GM21528 (cell line): ENCODE data around the gene TAF15.

Experiments used
- ATAC-seq: cut with Tn5 transposase; IDR thresholded peaks from one replicate; pipeline ENCODE4 v1.9.1; 2021; ENCODE audit warnings: mild to moderate bottlenecking, moderate library complexity; ENCODE audit not compliant: unreplicated experiment, low FRiP score

Gene TAF15

GRCh38 chr17:35812456-35812855, 3.2 kb downstream of the TAF15 start:
- no peak for ATAC-seq

DNA sequence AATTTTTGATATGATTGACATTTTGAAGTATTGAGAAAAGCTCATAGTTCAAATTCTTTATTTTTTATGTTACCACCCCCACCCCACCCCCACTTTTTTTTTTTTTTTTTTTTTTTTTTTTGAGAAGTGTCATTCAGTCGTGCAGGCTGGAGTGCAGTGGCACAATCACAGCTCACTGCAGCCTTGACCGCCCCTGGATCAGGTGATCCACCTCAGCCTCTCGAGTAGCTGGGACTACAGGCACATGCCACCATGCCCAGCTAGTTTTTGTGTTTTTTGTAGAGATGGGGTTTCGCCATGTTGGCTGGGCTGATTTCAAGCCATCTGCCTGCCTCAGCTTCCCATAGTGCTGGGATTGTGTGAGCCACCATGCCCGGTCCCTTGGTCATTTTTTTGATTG, 7.4 kb downstream of the TAF15 start:
- ATAC-seq, result no peak

DNA sequence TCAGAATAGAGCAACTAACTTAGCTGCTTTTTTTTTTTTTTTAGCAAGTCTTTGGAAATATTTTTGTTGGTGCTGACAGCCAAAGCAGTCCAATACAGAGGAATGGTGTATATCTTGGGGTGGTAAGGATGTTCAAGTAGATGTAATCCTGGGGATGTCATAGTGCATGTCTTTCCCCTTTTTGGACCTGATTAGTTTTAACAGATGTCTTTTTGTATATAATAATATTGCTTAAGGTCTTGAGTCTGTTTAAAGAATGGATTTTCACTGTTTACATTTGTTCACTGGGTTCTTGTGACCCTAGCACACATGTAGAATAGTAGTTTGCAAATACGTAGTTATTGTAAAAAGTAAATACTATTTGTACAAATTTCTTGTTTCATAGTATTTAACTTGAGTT, 7.9 kb downstream of the TAF15 start:
- ATAC-seq, result no peak

GRCh38 chr17:35819455-35819854, 10.2 kb downstream of the TAF15 start:
- no peak for ATAC-seq

GRCh38 chr17:35821308-35821707, 12.0 kb downstream of the TAF15 start:
- no peak for ATAC-seq

DNA sequence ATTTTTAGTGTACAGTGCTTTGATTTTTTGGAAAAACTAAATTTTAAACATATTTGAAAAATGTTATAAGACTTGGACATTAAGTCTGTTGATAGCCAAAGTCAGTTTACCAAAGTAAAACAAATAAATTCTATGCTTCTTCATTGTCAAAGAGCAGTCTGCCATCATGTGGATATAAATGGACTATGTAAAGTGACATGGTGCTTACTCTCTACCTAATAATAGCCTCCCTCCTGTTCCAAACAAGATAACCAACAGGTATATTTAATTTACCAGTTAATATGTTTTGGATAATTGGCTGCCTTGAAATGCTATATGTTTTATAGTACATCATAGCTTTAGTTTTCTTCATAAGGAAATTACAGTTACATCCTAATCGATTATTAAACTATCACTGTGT, 15.9 kb downstream of the TAF15 start:
- no peak for ATAC-seq

DNA sequence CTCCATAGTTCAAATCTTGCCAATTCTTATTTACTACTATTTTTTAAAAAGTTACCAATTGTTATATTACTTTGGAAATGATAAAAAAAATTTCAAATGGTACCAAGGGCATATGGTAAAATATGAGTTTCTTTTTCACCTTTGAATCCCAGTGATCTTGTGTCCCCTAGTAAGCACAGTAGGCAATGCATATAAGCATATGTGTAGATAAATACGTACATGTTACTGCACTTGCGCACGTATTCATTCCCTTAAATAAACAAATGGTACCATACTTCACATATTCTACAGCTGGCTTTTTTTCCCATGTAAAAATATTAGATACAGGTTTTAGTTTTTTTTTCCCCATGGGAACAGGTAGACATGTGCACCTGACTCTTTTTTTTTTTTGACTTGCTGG, 31.8 kb downstream of the TAF15 start:
- no peak for ATAC-seq

- ATAC-seq, result no peak
Measured at GRCh38 chr17:35841505-35841904, 32.2 kb downstream of the TAF15 start.

DNA sequence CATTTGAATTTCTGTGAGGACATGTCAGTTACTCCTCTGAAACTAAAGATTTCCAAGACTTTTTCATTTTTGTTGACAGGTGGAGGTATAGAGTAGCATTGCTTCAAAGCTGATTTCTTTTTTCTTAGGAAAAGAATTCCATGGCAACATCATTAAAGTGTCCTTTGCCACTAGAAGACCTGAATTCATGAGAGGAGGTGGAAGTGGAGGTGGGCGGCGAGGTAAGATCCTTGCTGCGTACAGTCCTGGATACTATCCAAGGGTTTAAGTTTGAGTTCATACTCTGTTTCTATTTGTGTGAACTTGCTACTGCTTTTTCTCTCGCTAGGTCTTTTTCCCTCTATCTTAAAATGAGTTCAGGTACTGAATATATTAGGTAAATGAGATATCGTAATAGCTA, 33.0 kb downstream of the TAF15 start:
- ATAC-seq, result no peak

- ATAC-seq, result no peak
Measured at GRCh38 chr17:35843698-35844097, 34.4 kb downstream of the TAF15 start.

DNA sequence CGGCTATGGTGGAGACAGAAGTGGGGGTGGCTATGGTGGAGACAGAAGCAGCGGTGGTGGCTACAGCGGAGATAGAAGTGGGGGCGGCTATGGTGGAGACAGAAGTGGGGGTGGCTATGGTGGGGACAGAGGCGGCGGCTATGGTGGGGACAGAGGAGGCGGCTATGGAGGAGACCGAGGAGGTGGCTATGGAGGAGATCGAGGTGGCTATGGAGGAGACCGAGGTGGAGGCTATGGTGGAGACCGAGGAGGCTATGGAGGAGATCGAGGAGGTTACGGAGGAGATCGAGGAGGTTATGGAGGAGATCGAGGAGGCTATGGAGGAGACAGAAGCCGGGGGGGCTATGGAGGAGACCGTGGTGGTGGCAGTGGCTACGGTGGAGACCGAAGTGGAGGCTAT, 35.3 kb downstream of the TAF15 start:
- ATAC-seq, result no peak

- no peak for ATAC-seq
Measured at GRCh38 chr17:35846055-35846809, 36.9 kb downstream of the TAF15 start.

GRCh38 chr17:35847006-35847405, 37.7 kb downstream of the TAF15 start:
- ATAC-seq, result no peak

GRCh38 chr17:35847633-35848373, 38.5 kb downstream of the TAF15 start:
- no peak for ATAC-seq

- ATAC-seq, result no peak
Measured at GRCh38 chr17:35849469-35850348, 40.4 kb downstream of the TAF15 start.

DNA sequence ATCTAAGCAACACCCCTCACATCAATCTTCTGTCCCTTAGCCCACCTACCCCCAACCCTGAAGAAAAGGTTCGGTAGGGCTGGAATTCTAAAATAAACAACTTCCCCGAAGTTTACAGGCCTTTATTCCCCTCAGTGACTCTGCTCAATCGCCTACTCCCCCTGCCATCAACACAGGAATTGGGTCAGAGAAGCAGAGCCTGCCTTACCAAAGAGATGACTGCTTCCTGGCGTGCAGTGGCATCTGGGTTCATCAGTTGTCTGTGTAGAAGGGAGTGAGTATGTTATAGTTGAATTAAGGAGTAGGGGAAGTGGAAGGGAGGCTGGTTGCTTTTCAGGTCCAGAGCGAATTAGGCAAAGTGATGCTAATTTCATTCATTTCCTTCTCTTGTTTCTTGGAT, 46.7 kb downstream of the TAF15 start:
- ATAC-seq, result no peak

- no peak for ATAC-seq
Measured at GRCh38 chr17:35856603-35857002, 47.3 kb downstream of the TAF15 start.

- no peak for ATAC-seq
Measured at GRCh38 chr17:35864853-35865252, 55.6 kb downstream of the TAF15 start.

- no peak for ATAC-seq
Measured at GRCh38 chr17:35865412-35866340, 56.4 kb downstream of the TAF15 start.

DNA sequence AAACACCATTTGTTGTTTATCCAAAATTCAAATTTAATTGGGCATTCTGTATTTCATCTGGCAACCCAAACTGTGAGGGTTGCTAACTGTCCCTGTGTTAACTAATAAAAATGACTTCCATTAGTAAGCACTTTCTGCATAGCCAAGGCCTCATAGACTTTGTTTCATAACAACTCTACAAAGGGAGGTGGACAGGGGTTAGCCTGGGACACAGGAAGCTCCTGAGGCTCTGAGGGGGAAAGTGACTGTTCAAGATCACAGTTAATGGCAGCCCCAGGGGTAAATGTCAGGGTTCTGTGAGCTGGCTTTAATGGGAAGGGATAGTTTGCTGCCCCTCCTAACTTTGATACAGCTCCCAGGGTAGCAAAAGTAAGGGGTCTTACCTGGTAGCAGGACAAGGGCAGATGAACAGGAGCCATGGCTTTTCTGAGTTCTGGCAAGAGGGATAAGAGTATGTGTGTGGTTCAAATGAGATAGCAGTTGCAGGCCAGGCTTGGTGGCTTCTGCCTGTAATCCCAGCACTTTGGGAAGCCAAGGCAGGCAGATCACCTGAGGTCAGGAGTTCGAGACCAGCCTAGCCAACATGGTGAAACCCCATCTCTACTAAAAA, 57.2 kb downstream of the TAF15 start:
- no peak for ATAC-seq
